ENCODE data around the gene ASTE1. TPM values are rescaled to one million over a fixed set of nuclear protein-coding genes. Genes with fewer than 3 reads are reported as not detected.

ASTE1 gene
- total RNA-seq: 2.0 and 2.9 TPM in 2 replicates
- 5.9 and 9.7 TPM in 2 replicates for polyA plus RNA-seq

GRCh38 chr3:131026321-131027151, at the start of gene ASTE1, which contains the start of gene NEK11:
Gene ASTE1 (minus strand): TSS chr3:131026825. CDS start chr3:131025306, 1,519 bp downstream.
Gene NEK11 (plus strand): TSS chr3:131026877. CDS start chr3:131029709, 2,832 bp downstream.
- Histone ChIP-seq H3K27me3 (no peaks in the 10 kb centered on the region), H3K36me3 (no peaks in the 10 kb centered on the region), H3K4me3 (peak within 1 kb of the TSS; percentile 48), H3K9me3 (ENCODE audit: low read depth) (no peaks in the 10 kb centered on the region), H3K4me1 (ENCODE audit: low read depth) (no peaks in the 10 kb centered on the region), H3K27ac (peak within 1 kb of the TSS; percentile 50)
- no peak for TF ChIP-seq CTCF (IDR thresholded peaks at IDR 0.05; ENCODE audit: low read depth, low read length)
- DNase-seq (ENCODE audit: low read depth in 1 of 2, low spot score in 1 of 2): peak; percentile 85 to 91

GRCh38 chr3:131075632-131076328, 49.2 kb upstream of the ASTE1 start:
- no peak for DNase-seq (ENCODE audit: low read depth in 1 of 2, low spot score in 1 of 2)
- no peaks in the 10 kb centered on the region for H3K4me1 ChIP-seq (ENCODE audit: low read depth)
- H3K27ac ChIP-seq: no peak overlapping the region
- H3K9me3 ChIP-seq (ENCODE audit: low read depth): no peaks in the 10 kb centered on the region
- H3K36me3 ChIP-seq: no peaks in the 10 kb centered on the region
- no peak for TF ChIP-seq CTCF (IDR thresholded peaks at IDR 0.05; ENCODE audit: low read depth, low read length)
- H3K27me3 ChIP-seq: no peaks in the 10 kb centered on the region
- H3K4me3 ChIP-seq: no peak overlapping the region

- no peaks in the 10 kb centered on the region for H3K27me3 ChIP-seq
- no peak for TF ChIP-seq CTCF (IDR thresholded peaks at IDR 0.05; ENCODE audit: low read depth, low read length)
- DNase-seq (ENCODE audit: low read depth in 1 of 2, low spot score in 1 of 2): peak in 1 of 2 donors; percentile 89
- no peaks in the 10 kb centered on the region for H3K4me1 ChIP-seq (ENCODE audit: low read depth)
- H3K4me3 ChIP-seq: no peak overlapping the region
- H3K36me3 ChIP-seq: no peaks in the 10 kb centered on the region
- H3K27ac ChIP-seq: no peak overlapping the region
- no peaks in the 10 kb centered on the region for H3K9me3 ChIP-seq (ENCODE audit: low read depth)
These were observed 46.2 kb upstream of the ASTE1 start for GRCh38 chr3:131072845-131073244.

GRCh38 chr3:131072099-131072559, 45.5 kb upstream of the ASTE1 start:
- TF ChIP-seq CTCF (IDR thresholded peaks at IDR 0.05; ENCODE audit: low read depth, low read length): no peak
- DNase-seq (ENCODE audit: low read depth in 1 of 2, low spot score in 1 of 2): peak in 1 of 2 donors; percentile 47
- H3K27me3 ChIP-seq: no peaks in the 10 kb centered on the region
- no peak overlapping the region for H3K4me3 ChIP-seq
- no peaks in the 10 kb centered on the region for H3K4me1 ChIP-seq (ENCODE audit: low read depth)
- H3K36me3 ChIP-seq: no peaks in the 10 kb centered on the region
- H3K9me3 ChIP-seq (ENCODE audit: low read depth): no peaks in the 10 kb centered on the region
- H3K27ac ChIP-seq: no peak overlapping the region

GRCh38 chr3:131067983-131068382, 41.4 kb upstream of the ASTE1 start:
- TF ChIP-seq CTCF (IDR thresholded peaks at IDR 0.05; ENCODE audit: low read depth, low read length): no peak
- H3K27ac ChIP-seq: no peak overlapping the region
- no peak for DNase-seq (ENCODE audit: low read depth in 1 of 2, low spot score in 1 of 2)
- no peaks in the 10 kb centered on the region for H3K4me1 ChIP-seq (ENCODE audit: low read depth)
- H3K9me3 ChIP-seq (ENCODE audit: low read depth): no peaks in the 10 kb centered on the region
- no peaks in the 10 kb centered on the region for H3K36me3 ChIP-seq
- no peak overlapping the region for H3K4me3 ChIP-seq
- H3K27me3 ChIP-seq: no peaks in the 10 kb centered on the region

Measured in cardiac muscle cell (in vitro differentiated cells and primary cell).